Neuronal stem cell (in vitro differentiated cells): Measurements from ENCODE around the gene SDHAF4.

Experiments used
- DNase-seq: peaks from one replicate; pipeline ENCODE4 v3.0.0-alpha.2; 2013; ENCODE audit warnings: low spot score
- H2AFZ ChIP-seq: one replicate; pipeline ENCODE4 v1.6.1; 2013; ENCODE audit warnings: mild to moderate bottlenecking, low read length, inconsistent platforms
- H2AK5ac ChIP-seq: 2 replicates; pipeline ENCODE4 v1.6.1; 2013; ENCODE audit warnings: low read depth, mild to moderate bottlenecking, inconsistent platforms, low read length, moderate library complexity, mixed read lengths
- H2BK120ac ChIP-seq: 2 replicates; pipeline ENCODE4 v1.6.1; 2013; ENCODE audit warnings: low read depth, mild to moderate bottlenecking, inconsistent platforms, low read length, moderate library complexity, mixed read lengths
- H2BK12ac ChIP-seq: one replicate; pipeline ENCODE4 v1.6.1; 2013; ENCODE audit warnings: low read length, inconsistent platforms
- H2BK15ac ChIP-seq: 2 replicates; pipeline ENCODE4 v1.6.1; 2013; ENCODE audit warnings: mild to moderate bottlenecking, low read length, inconsistent platforms, mixed read lengths
- H2BK5ac ChIP-seq: one replicate; pipeline ENCODE4 v1.6.1; 2013; ENCODE audit warnings: inconsistent platforms, mild to moderate bottlenecking, low read length, moderate library complexity
- H3K14ac ChIP-seq: one replicate; pipeline ENCODE4 v1.6.1; 2013; ENCODE audit warnings: low read length, inconsistent platforms
- H3K18ac ChIP-seq: 2 replicates; pipeline ENCODE4 v1.6.1; 2013; ENCODE audit warnings: low read length, inconsistent platforms
- H3K23ac ChIP-seq: 2 replicates; pipeline ENCODE4 v1.6.1; 2013; ENCODE audit warnings: low read depth, mild to moderate bottlenecking, mixed read lengths, low read length, inconsistent platforms; ENCODE audit not compliant: poor library complexity
- H3K27ac ChIP-seq: replicated peaks from 3 replicates; pipeline ENCODE4 v1.5.1; 2013; ENCODE audit warnings: low read length, inconsistent platforms
- H3K27me3 ChIP-seq, 3 experiments: 2 replicates each; pipeline ENCODE4 v1.6.1; 2013; ENCODE audit warnings: low read length in 3 of 3, mild to moderate bottlenecking in 2 of 3, inconsistent platforms in 1 of 3, low read depth in 1 of 3, mixed read lengths in 1 of 3, moderate library complexity in 1 of 3; ENCODE audit not compliant: control insufficient read depth in 3 of 3, insufficient read depth in 3 of 3
- H3K36me3 ChIP-seq, 2 donors: replicated peaks in 1 of 2; 2 replicates each; pipeline ENCODE4 v1.6.1; 2013; ENCODE audit warnings: low read length in 2 of 2; ENCODE audit not compliant: control insufficient read depth in 2 of 2, insufficient read depth in 2 of 2
- H3K4ac ChIP-seq: 2 replicates; pipeline ENCODE4 v1.6.1; 2013; ENCODE audit warnings: inconsistent platforms, mild to moderate bottlenecking, low read length, moderate library complexity
- H3K4me1 ChIP-seq, 2 donors: 1 replicate in 1 of 2; 2 replicates in 1 of 2; pipeline ENCODE4 v1.6.1; 2013; ENCODE audit warnings: low read length in 2 of 2, low read depth in 1 of 2; ENCODE audit not compliant: control insufficient read depth in 2 of 2, insufficient read depth in 1 of 2
- H3K4me2 ChIP-seq: one replicate; pipeline ENCODE4 v1.6.1; 2013; ENCODE audit warnings: mild to moderate bottlenecking, low read length, inconsistent platforms; ENCODE audit not compliant: insufficient read depth, poor library complexity, severe bottlenecking
- H3K4me3 ChIP-seq, 2 donors: 2 replicates each; pipeline ENCODE4 v1.5.1; 2013; ENCODE audit warnings: low read length in 2 of 2, mild to moderate bottlenecking in 2 of 2, inconsistent platforms in 1 of 2, moderate library complexity in 1 of 2
- H3K79me1 ChIP-seq: one replicate; pipeline ENCODE4 v1.6.1; 2013; ENCODE audit warnings: low read depth, mild to moderate bottlenecking, inconsistent platforms, low read length, moderate library complexity
- H3K9ac ChIP-seq: one replicate; pipeline ENCODE4 v1.6.1; 2013; ENCODE audit warnings: mild to moderate bottlenecking, low read depth, low read length, inconsistent platforms; ENCODE audit not compliant: poor library complexity
- H3K9me3 ChIP-seq, 2 donors: replicated peaks in 1 of 2; 2 replicates each; pipeline versions ENCODE3 to v1.6.1; 2013; ENCODE audit warnings: low read length in 2 of 2, mild to moderate bottlenecking in 2 of 2, inconsistent platforms in 1 of 2, low read depth in 1 of 2, mixed read lengths in 1 of 2, moderate library complexity in 1 of 2; ENCODE audit not compliant: control insufficient read depth in 2 of 2, insufficient read depth in 1 of 2
- H4K8ac ChIP-seq: one replicate; pipeline ENCODE4 v1.6.1; 2013; ENCODE audit warnings: low read depth, mild to moderate bottlenecking, inconsistent platforms, low read length, moderate library complexity
- H4K91ac ChIP-seq: one replicate; pipeline ENCODE4 v1.6.1; 2013; ENCODE audit warnings: low read length, low read depth, mild to moderate bottlenecking, inconsistent platforms; ENCODE audit not compliant: poor library complexity
- WGBS, 2 donors: extraction: QIAGEN DNeasy Blood & Tissue Kit; methylation state at CpG; one replicate each; pipeline ENCODE4 v1.1.7; 2013; ENCODE audit warnings: missing lambda C conversion rate in 2 of 2, mixed read lengths in 1 of 2; ENCODE audit not compliant: insufficient read length in 2 of 2, insufficient replicate concordance in 1 of 2; ENCODE audit errors: extremely low coverage in 2 of 2; 5-methylcytosine and 5-hydroxymethylcytosine counted together

Gene SDHAF4

GRCh38 chr6:70527071-70527737 is 39.5 kb upstream of the SDHAF4 start:
- no peak overlapping the region for H2BK120ac ChIP-seq
- H3K4ac ChIP-seq, result no peak overlapping the region
- H3K4me1 ChIP-seq, result no peaks in the 10 kb centered on the region
- no peak overlapping the region for H3K23ac ChIP-seq
- H3K27me3 ChIP-seq, result no peaks in the 10 kb centered on the region
- H3K27ac ChIP-seq, result no peak overlapping the region
- no peak for DNase-seq
- WGBS, 2 donors, result no CpG with 5 or more reads among the region's 5 CpGs
- H3K18ac ChIP-seq, result no peak overlapping the region
- H4K8ac ChIP-seq, result no peak overlapping the region
- no peak overlapping the region for H3K9ac ChIP-seq
- H2BK15ac ChIP-seq, result no peak overlapping the region
- no peak overlapping the region for H3K4me2 ChIP-seq
- H3K9me3 ChIP-seq, result no peaks in the 10 kb centered on the region
- no peaks in the 10 kb centered on the region for H3K79me1 ChIP-seq
- no peak overlapping the region for H3K14ac ChIP-seq
- H2AFZ ChIP-seq, result no peak overlapping the region
- H3K4me3 ChIP-seq, result no peak overlapping the region
- no peak overlapping the region for H2AK5ac ChIP-seq
- peaks cover 1 to 75% of the 10 kb centered on the region in 2 donors for H3K36me3 ChIP-seq
- H2BK12ac ChIP-seq, result no peak overlapping the region
- H2BK5ac ChIP-seq, result no peak overlapping the region
- H4K91ac ChIP-seq, result no peak overlapping the region

- Histone ChIP-seq H3K9ac (no peak overlapping the region), H2BK15ac (no peak overlapping the region), H4K91ac (no peak overlapping the region), H2BK120ac (no peak overlapping the region), H4K8ac (no peak overlapping the region), H2AK5ac (no peak overlapping the region), H2BK12ac (no peak overlapping the region), H3K79me1 (no peaks in the 10 kb centered on the region), H2BK5ac (no peak overlapping the region), H3K4ac (no peak overlapping the region), H3K18ac (no peak overlapping the region), H3K9me3 (no peaks in the 10 kb centered on the region), H3K27ac (no peak overlapping the region), H3K36me3 (peaks cover 2 to 77% of the 10 kb centered on the region in 2 donors), H3K23ac (no peak overlapping the region), H3K4me2 (no peak overlapping the region), H3K27me3 (no peaks in the 10 kb centered on the region), H3K14ac (no peak overlapping the region), H3K4me3 (no peak overlapping the region), H2AFZ (no peak overlapping the region), H3K4me1 (no peaks in the 10 kb centered on the region)
- no CpG with 5 or more reads among the region's 2 CpGs for WGBS, 2 donors
- DNase-seq, result no peak
Measured at GRCh38 chr6:70530023-70530422, 36.7 kb upstream of the SDHAF4 start.

DNA sequence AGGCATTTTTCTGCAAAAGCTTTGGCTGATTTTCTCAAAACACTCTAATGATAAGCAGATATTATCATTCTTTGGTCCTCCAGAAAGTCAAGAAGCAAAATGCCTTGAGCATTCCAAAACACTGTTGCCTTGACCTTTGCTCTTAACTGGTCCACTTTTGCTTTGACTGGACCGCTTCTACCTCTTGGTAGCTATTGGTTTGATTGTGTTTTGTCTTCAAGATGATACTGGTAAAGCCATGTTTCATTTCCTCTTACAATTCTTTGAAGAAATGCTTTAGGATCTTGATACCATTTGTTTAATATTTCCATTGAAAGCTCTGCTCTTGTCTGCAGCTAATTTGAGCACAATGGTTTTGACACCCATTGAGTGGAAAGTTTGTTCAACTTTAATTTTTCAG is 35.6 kb upstream of the SDHAF4 start:
- H2AFZ ChIP-seq, result no peak overlapping the region
- no peak overlapping the region for H3K4ac ChIP-seq
- WGBS, 2 donors, result no CpG with 5 or more reads among the region's 1 CpG

GRCh38 chr6:70537266-70537665 is 29.5 kb upstream of the SDHAF4 start:
- Histone ChIP-seq H2AFZ (no peak overlapping the region), H4K8ac (no peak overlapping the region), H3K23ac (no peak overlapping the region), H2BK15ac (no peak overlapping the region), H2BK5ac (no peak overlapping the region), H3K9me3 (no peaks in the 10 kb centered on the region), H2BK120ac (no peak overlapping the region), H3K9ac (no peak overlapping the region), H4K91ac (no peak overlapping the region), H3K36me3 (peaks cover 7 to 80% of the 10 kb centered on the region in 2 donors), H3K4me1 (no peaks in the 10 kb centered on the region), H3K27me3 (no peaks in the 10 kb centered on the region), H3K18ac (no peak overlapping the region), H3K4me2 (no peak overlapping the region), H3K14ac (no peak overlapping the region), H3K79me1 (no peaks in the 10 kb centered on the region), H2BK12ac (no peak overlapping the region), H2AK5ac (no peak overlapping the region), H3K27ac (no peak overlapping the region), H3K4me3 (no peak overlapping the region), H3K4ac (no peak overlapping the region)
- no CpG with 5 or more reads among the region's 1 CpG for WGBS, 2 donors
- no peak for DNase-seq

More for the DNA sequence above, 35.6 kb upstream of the SDHAF4 start:
- no peaks in the 10 kb centered on the region for H3K27me3 ChIP-seq
- H2BK12ac ChIP-seq, result no peak overlapping the region
- H3K4me1 ChIP-seq, result no peaks in the 10 kb centered on the region
- H3K9ac ChIP-seq, result no peak overlapping the region
- H4K8ac ChIP-seq, result no peak overlapping the region
- no peak overlapping the region for H3K27ac ChIP-seq
- no peaks in the 10 kb centered on the region for H3K9me3 ChIP-seq
- H3K4me2 ChIP-seq, result no peak overlapping the region
- no peak overlapping the region for H3K23ac ChIP-seq
- H3K4me3 ChIP-seq, result no peak overlapping the region
- no peak overlapping the region for H2AK5ac ChIP-seq
- H3K18ac ChIP-seq, result no peak overlapping the region
- no peak overlapping the region for H3K14ac ChIP-seq
- H3K79me1 ChIP-seq, result no peaks in the 10 kb centered on the region
- no peak overlapping the region for H2BK15ac ChIP-seq
- no peak overlapping the region for H2BK5ac ChIP-seq
- H4K91ac ChIP-seq, result no peak overlapping the region
- H2BK120ac ChIP-seq, result no peak overlapping the region
- no peak for DNase-seq
- H3K36me3 ChIP-seq, result peaks cover 5 to 77% of the 10 kb centered on the region in 2 donors
